GM18498 (cell line): ENCODE measurements around the gene KCNJ12.
"Not testable (repeated sequence)": the region's sequence is repeated elsewhere in the genome, so short reads cannot be mapped to it uniquely, and the experiment has no call there.

Experiments
- ATAC-seq: cut with Tn5 transposase; IDR thresholded peaks from one replicate; pipeline ENCODE4 v1.9.1; 2021; ENCODE audit warnings: mild to moderate bottlenecking, moderate library complexity; ENCODE audit not compliant: unreplicated experiment

Gene KCNJ12

DNA sequence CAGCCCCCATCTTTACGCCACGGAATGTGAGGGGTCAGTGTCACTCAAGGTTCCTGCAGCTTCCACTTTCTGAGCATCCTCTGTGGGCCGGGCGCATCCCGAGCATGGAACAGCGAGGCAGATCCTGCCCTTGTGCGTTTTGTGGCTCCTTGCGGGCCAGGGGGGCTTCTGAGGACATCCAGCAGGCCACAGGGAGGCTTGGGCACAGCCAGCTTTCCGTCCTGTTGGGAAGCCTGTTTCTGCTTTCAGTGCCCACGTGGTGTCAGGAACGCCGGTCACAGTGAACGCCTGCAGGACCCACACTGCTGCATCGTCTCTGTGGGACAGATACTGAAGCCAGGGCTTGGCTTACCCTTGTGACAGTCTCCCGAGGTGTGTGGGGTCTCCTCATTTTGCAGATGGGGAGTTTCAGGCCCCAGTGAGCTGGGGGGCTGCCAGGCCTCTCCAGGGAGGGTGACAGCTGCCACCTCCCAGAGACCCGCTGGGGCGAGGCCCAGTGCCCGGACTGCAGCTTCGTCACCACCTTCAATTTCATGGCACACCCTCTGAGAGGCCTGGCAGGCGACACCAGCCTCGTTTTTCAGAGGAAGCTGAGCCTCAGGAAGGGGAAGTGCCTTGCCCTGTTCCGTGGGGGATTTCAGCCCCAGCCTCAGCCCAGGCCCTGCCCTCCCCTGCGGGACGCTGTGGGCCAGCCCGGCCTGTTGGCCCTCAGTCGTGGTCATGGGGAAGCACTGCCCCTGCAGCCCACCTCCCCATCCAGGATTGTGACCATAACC lies 29.0 kb downstream of the KCNJ12 start:
- ATAC-seq: not testable (repeated sequence)

DNA sequence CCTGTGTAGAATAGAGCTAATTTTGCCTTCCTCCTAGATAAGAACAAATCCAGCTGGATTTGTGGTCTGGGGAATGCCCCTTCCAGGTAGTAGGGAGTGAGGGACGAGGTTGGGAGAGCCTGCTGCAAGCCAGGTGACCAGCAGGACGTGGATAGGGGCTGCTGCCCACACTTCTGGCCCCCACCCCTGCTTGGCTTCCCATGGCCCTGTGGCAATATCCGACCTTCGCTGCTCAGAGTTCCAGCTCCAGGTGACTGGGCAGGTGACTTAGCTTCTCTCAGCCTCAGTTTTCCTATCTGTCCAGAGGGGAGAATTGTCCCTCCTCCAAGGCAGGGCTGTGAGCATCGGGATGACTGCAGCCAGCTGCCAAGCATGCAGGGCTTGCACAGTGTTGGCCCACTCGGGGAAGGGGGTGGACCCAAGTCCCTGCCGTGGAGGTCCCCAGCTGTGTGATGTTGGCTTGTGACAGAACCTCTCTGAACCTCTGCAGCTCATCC lies 29.8 kb downstream of the KCNJ12 start:
- ATAC-seq: not testable (repeated sequence)

DNA sequence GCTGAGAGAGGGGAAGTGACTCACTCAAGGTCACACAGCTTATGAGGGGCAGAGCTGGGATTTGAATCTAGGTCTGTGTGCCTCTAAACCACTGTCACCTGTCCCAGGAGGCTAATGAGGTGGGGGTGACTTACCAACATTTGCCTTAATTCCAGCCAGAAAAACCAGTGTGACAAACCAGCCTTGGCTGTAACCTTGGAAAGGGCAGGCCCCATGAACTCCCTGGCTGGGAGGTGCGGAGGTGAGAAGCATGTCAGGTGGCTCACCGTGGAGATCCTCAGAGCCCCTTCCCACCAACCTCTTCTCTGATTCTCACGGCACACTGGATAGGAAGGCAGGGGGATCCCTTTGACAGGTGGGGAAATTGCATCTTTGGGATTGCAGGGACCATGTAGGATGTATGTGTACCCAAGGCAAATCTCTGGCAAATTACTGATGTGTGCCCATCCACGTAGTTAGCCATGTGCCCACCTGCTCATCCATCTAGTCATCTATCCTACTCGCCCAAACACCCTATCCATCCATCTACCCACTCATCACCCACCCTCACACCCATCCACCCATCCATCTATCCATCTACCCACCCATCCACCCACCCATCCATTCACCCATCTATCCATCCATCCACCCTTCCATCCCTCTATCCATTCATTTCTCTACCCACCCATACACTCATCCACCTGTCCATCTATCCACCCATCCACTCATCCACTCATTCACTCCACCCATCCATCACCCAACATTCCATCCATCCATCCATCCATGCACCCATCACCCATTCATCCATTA lies 30.7 kb downstream of the KCNJ12 start:
- ATAC-seq: not testable (repeated sequence)

DNA sequence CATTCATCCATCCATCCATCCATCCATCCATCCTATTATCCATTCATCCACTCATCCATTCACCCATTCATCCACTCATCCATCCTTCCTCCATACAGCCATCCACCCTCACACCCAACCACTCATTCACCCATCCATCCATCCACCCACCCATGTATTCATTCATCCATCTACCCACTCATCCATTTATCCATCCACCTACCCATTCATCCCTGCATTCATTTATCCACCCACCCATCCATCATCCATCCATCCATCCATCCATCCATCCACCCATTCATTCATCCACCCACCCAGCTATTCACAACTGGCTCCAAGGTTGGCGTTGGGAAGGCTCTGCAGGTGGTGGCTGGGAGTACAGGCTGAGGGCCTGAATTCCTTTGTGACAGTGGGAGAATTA lies 31.6 kb downstream of the KCNJ12 start:
- ATAC-seq: not testable (repeated sequence)

DNA sequence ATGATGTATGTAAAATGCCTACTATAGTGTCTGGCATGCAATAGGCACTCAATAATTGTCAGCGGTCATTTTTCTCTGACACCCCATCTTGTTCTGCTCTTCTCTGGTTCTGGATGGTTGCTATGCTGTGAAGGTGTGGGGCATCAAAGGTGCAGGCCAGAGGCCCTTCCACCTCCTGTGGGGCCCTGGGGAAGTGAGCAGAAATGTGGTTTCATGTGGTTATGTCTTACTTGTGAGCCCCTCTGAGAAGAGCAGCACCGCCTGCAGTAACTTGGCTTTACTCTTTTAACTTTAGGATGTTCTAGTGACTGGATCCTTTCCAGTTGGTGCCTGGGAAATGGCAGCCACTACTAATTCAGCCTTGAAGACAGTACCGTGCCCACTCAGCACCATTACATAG lies 32.1 kb downstream of the KCNJ12 start:
- not testable (repeated sequence) for ATAC-seq

DNA sequence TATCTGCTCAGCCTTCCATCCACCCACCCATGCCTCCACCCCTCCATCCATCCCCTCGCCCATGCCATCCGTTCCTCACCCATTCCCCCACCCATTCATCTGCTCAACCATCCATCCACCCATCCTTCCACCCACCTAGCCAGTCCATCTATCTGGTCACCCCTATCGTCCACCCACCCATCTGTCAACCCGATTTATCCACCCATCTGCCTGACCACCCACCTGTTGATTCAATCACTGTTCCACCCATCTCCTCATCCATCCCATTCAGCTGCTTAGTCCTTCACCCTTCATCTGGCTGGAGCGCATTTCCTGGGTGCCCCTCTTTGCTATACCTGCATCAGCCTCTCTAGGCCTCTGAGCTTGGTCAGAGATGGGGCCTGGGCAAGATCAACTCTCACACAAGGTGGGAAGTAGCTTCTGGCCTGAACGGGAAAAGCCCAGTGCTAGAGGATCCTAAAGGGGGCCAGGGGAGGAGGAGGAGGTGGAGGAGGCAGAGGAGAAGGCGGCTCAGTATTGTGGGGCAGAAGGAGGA lies 32.7 kb downstream of the KCNJ12 start:
- not testable (repeated sequence) for ATAC-seq

DNA sequence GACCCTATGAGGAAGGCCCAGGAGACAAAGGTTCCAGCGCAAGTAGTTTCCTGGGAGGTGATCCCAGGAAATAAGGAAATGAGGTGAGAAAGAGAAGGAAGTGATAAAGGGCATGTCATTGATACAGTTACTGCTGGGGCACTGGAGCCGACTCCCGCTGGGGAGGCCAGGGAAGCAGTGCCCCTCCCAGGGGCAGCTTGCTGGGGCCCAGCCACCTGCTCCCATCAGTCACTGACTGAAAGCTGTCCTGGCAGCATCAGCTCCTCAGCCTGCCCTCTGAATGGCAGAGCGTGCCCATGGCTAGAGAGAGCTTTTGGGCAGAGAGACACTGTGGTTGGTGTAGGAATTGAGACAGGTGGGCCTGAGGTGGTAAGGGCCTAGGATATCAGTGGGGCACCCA lies 33.2 kb downstream of the KCNJ12 start:
- ATAC-seq: not testable (repeated sequence)

DNA sequence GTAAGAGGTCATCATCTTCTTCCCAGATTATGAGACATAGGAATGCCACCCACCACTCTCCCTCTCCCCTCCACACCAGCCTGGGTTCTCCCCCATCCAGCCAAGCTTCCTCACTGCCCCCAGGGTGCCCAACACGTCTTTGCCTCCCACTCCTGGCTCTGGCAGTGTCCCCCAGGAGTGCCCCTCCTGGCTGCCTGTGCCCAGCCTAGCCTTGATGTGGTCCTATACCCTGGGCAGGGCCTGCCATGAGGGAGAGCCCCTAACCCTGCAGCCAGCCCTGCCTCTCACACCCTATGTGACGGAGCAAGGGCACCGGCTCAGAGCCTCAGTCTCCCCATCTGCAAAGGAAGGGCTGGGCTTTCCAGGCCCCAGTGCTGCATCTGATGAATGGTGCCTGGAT lies 33.8 kb downstream of the KCNJ12 start:
- not testable (repeated sequence) for ATAC-seq

DNA sequence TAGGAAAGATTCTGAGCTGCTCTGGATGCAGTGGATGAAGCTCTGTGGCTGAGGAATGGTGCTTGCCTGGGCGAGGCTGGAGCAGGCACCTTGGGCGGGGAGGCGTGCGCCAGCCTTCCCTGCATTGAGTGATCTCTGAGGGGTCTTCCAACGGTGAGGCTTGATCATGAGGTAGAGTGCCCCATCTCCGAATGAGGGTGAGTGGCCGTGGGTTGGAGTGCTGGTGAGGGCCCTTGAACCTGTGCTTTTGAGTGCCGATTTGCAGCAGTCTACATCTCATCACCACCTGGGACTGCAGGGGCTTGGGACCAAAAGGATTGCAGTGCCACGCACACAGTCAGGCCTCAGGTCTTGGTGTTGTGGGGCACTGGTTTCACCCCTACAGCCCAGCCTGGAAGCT lies 34.2 kb downstream of the KCNJ12 start:
- ATAC-seq: not testable (repeated sequence)

DNA sequence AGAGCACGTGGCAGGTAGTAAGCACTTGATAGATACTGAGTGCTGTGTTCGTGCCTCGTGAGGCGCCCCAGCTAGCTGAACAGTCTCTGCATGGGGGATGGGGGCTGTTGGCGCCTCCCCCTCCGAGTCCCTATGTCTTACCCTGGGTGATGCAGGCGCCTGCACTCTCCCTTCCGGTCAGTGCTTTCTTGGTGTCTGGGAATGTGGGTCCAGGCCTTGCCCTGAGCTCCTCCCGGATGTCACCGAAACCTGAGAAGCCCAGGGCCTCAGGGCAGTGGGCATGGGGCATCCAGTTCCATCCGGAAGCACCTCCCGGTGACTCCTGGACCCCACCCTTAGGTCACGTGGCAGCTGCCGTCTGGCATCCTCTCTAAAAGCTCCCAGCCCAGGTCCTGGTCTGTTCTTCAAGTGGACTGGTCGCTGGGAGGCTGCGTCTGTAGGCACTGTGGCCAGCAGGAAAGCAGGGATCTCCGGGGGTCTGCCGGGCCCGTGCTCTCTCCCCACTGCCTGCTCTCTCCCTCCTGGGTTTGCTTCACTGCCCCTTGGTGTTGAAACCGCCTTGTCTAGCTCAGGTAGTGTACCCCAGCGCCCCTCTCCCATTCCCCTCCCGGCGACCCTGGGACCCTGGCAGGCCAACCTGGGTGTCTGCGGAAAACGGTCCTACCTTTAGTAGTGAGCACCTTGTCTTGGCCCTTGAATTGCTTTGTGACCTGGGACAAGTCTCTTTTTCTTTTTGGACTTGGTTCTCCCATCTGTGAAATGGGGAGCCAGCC lies 34.9 kb downstream of the KCNJ12 start:
- not testable (repeated sequence) for ATAC-seq

DNA sequence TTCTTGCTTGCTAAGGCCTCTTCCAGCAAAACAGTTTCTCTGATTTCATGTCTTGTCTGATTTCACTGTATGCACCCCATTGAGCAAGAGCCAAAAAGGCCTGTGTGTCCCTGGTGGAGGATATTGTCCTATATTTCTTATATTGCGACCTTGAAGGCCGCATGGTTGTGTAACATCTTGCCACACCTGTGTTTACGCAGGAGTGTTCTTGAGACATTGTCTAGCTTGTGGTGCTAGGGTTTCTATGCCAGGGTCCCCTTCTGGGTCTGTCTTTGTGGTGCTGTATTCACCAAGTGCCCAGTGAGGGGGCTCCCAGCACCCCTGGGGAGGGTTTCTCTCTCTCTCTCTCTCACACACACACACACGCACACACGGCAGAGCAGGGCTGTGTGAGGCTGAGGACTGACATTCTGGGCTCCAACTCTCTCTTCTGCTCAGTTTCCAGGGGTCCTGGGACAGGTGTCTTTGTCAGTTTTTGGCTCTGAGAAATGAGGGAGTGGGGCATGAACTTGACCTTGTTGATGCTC lies 35.6 kb downstream of the KCNJ12 start:
- ATAC-seq: not testable (repeated sequence)

DNA sequence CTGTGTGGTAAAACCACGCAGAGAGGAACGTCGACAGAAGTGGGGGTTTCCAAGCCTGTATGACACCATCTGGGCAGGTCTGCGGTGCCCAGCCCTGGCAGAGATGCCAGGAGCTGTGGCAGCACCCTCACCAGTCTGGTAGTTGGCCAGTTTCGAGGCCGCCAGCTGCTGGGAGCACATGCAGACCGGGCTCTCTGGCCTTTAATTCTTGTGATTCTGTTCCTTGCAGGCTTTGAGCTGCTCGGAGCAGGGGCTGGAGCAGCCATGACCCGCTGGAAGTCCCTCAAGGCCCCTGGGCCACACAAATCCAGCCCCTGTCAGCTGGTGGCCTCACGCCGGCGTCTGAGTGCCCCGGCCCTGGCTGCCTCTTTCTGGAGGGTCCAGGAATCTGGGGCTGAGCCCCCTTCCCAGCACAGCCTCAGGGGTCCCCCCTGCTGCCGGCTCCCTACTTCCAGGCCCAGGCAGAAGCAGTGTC lies 36.1 kb downstream of the KCNJ12 start:
- not testable (repeated sequence) for ATAC-seq

DNA sequence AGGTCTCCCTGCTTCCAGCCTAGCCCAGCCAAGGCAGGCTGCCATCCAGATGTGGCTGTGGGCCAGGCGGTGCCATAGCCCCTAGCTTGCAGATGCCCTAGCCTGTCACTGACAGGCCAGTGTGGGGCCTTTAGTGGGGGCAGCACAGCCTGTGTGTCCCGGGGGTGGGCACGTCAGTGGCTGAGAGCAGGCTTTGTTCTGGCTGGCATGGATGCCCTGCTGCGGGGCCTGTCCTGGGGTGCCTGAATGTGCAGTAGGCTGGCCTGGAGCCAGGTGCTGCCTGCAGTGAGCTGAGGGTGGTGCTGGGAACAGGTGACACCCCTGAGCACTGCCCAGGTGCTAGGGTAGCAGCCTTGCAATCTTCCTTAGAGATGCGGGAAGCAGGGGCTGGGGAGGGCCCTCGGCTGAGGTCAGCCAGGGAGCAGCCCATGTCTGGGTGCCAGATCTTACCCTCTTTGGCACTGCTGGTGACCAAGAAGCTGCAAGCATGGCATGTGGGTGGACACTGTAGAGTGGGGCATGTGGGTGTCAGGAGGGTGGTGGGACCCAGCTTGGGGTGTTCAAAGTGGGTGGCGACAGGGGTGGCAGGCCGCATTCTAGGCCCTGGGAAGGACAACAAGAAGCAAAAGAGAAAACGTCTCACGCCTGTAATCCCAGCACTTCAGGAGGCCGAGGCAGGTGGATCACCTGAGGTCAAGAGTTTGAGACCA lies 37.6 kb downstream of the KCNJ12 start:
- not testable (repeated sequence) for ATAC-seq

DNA sequence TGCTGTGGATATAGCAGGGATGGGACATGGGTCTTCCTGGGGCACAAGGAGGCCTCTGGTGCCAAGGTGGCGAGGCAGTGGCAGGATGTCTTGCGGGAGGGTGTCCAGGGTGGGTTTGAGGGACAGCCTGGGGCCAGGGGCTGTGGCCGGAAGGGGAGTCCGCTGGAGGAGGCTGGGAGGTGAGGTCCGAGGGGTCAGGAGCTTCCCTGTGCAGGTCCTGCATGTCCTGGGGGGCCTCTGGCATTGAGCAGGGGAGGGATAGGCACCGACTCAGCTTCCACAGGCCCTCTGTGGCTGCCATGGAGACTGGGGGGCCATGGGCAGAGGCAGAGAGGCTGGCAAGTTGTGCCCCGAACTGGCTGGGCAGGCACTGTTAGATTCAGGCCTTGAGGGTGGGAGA lies 38.5 kb downstream of the KCNJ12 start:
- ATAC-seq: not testable (repeated sequence)

DNA sequence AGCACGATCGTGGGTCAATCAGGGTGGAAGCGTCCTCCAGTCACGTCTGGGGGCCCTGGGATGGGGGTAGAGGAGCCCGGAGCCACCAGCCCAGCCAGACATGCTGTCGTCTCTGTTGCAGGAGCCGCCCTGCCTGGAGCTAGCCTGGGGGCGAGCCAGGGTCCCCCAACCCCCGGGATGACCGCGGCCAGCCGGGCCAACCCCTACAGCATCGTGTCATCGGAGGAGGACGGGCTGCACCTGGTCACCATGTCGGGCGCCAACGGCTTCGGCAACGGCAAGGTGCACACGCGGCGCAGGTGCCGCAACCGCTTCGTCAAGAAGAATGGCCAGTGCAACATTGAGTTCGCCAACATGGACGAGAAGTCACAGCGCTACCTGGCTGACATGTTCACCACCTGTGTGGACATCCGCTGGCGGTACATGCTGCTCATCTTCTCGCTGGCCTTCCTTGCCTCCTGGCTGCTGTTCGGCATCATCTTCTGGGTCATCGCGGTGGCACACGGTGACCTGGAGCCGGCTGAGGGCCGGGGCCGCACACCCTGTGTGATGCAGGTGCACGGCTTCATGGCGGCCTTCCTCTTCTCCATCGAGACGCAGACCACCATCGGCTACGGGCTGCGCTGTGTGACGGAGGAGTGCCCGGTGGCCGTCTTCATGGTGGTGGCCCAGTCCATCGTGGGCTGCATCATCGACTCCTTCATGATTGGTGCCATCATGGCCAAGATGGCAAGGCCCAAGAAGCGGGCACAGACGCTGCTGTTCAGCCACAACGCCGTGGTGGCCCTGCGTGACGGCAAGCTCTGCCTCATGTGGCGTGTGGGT lies 39.2 kb downstream of the KCNJ12 start:
- not testable (repeated sequence) for ATAC-seq

DNA sequence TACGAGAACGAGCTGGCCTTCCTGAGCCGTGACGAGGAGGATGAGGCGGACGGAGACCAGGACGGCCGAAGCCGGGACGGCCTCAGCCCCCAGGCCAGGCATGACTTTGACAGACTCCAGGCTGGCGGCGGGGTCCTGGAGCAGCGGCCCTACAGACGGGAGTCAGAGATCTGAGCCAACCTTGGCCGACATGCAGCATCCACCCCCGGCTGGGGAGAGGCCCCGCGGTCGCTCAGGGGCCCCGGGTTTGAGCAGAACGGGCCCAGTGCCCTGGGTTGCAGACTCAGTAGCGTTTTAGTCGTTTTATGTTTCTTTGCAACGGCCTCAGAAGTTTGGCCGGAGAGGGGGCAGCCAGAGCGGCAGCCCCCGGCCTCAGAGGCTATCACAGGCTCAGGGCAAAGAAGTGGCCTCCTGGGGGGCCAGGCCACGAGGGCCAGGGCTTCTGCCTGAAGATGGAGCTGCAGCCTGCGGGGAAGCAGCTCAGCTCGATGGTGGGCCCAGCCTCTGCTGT lies 40.4 kb downstream of the KCNJ12 start:
- ATAC-seq: not testable (repeated sequence)

DNA sequence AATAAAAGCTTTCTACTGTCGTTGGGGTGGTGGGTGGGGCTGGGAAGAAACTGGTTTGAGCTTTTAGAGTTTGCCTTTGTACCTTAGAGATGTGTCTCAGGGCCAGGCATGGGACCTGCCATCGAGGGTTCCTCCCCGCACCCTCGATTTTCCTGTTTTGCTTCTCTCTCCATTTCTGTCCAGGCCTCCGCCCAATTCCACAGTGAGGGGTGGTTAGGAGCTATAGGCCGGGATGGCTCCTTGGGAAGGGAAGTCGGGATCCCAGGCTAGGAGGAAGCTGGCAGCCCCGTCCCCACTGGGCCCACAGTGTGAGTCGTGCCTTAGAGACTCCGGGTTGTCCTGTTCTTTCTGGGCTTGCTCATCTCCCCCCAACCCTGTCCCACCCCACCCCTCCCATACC lies 41.2 kb downstream of the KCNJ12 start:
- not testable (repeated sequence) for ATAC-seq

DNA sequence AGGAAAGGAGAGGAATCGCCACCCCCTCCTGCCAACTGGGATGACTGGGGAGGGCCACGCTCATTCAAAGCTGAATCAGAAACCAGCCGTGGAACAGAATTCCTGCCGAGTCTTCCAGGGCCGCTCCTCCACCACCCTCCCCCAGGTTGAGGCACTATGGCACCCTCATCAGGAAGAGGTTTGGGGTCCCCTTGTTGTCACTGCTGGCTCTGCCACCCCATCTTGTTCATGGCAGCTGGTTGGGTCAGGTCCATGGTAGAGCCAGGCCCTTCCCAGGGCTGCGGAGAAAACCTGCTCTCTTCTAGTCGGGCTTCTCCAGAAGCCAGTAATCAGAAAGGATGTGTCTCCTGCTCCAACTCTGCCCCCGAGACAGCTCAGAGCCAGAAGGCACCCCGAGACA lies 41.8 kb downstream of the KCNJ12 start:
- ATAC-seq: no peak
